K562 (cell line): ENCODE measurements around the gene RER1. TPM values are rescaled to one million over a fixed set of nuclear protein-coding genes. Genes with fewer than 3 reads are reported as not detected.
A peak's percentile ranks its signal among the peaks of the same experiment; 100 is the strongest.

ENCODE experiments used
- EP400 ChIP-seq: fragments of 450-650 bp; IDR thresholded peaks from 2 replicates; pipeline ENCODE4 v1.6.1; 2017; ENCODE audit warnings: antibody characterized with exemption, mild to moderate bottlenecking, moderate library complexity
- FOXK1 ChIP-seq: sonication (generic); formaldehyde crosslinking; IDR thresholded peaks from 2 replicates; pipeline ENCODE4 v1.8.0; 2022; ENCODE audit warnings: missing genetic modification reagents, mild to moderate bottlenecking, borderline replicate concordance
- FUS ChIP-seq: fragments of 200-400 bp; formaldehyde crosslinking; optimal IDR thresholded peaks from 2 replicates; pipeline ENCODE3; 2017; ENCODE audit warnings: low read depth, low read length
- KDM5B ChIP-seq: fragments of 200-600 bp; sonication (generic); IDR thresholded peaks from 2 replicates; pipeline ENCODE4 v1.6.1; 2012; ENCODE audit warnings: low read depth, mild to moderate bottlenecking, moderate library complexity, low read length, control low read depth, inconsistent platforms; ENCODE audit not compliant: insufficient replicate concordance
- MEF2A ChIP-seq: IDR thresholded peaks from 2 replicates; pipeline ENCODE4 v1.6.1; 2011; ENCODE audit warnings: low read depth, mild to moderate bottlenecking, low read length, moderate library complexity; ENCODE audit not compliant: control insufficient read depth
- MTA2 ChIP-seq: fragments of 450-650 bp; IDR thresholded peaks from 2 replicates; pipeline ENCODE4 v1.6.1; 2016; ENCODE audit warnings: low read depth
- NCOR1 ChIP-seq: fragments of 450-650 bp; IDR thresholded peaks from 2 replicates; pipeline ENCODE4 v1.6.1; 2016; ENCODE audit warnings: mild to moderate bottlenecking, moderate library complexity
- NEUROD1 ChIP-seq: fragments of 150-350 bp; IDR thresholded peaks from 2 replicates; pipeline ENCODE4 v1.6.1; 2014; ENCODE audit warnings: borderline replicate concordance, low read length, low read depth; ENCODE audit not compliant: partially characterized antibody
- NFRKB ChIP-seq: fragments of 450-650 bp; IDR thresholded peaks from 2 replicates; pipeline ENCODE4 v1.6.1; 2016; ENCODE audit warnings: low read depth
- ZNF263 ChIP-seq: sonication (generic); formaldehyde crosslinking; IDR thresholded peaks from 2 replicates; pipeline ENCODE4 v1.8.0; 2022; ENCODE audit warnings: mild to moderate bottlenecking, missing genetic modification reagents, borderline replicate concordance
- ZNF324 ChIP-seq: fragments of 250-450 bp; sonication (Bioruptor Pico); IDR thresholded peaks from 2 replicates; pipeline ENCODE4 v1.4.0; 2020; ENCODE audit warnings: mild to moderate bottlenecking
- ZNF431 ChIP-seq: sonication (generic); formaldehyde crosslinking; IDR thresholded peaks from 2 replicates; pipeline ENCODE4 v1.8.0; 2022; ENCODE audit warnings: mild to moderate bottlenecking, missing genetic modification reagents
- ZNF445 ChIP-seq: fragments of 250-450 bp; sonication (Bioruptor Pico); IDR thresholded peaks from 2 replicates; pipeline ENCODE4 v1.4.0; 2020; ENCODE audit warnings: low read depth, mild to moderate bottlenecking, moderate library complexity
- ZNF507 ChIP-seq: conservative IDR thresholded peaks from 2 replicates; pipeline ENCODE4 v1.6.1; 2017; ENCODE audit warnings: missing genetic modification characterization, missing compliant biosample characterization
- polyA plus RNA-seq, 8 experiments: library from polyadenylated mRNA; depleted of rRNA in 4 of 8; stranded (reverse) in 5 of 8; unstranded in 3 of 8; fragments of >200 nt; fragmentation: Nextera tagmentation in 2 of 8; fragmentation: Illumina TruSeq in 1 of 8; extraction: Ambion mirVana in 2 of 8; extraction: Trizol in 1 of 8; gene quantifications; 2 replicates each; pipeline versions ENCODE4 v1.2.1 to v1.2.3, GENCODE V29; 2011 to 2014; ENCODE audit warnings: inconsistent platforms in 1 of 8, missing spikeins in 1 of 8
- total RNA-seq, 7 experiments: library from RNA; depleted of rRNA in 6 of 7; stranded (reverse); fragments of >200 nt in 6 of 7; fragmentation: Illumina TruSeq in 2 of 7; extraction: Trizol in 2 of 7; gene quantifications; 2 replicates each; pipeline versions ENCODE4 v1.2.1 to v1.2.3, GENCODE V29; 2011 to 2021; ENCODE audit warnings: low replicate concordance in 1 of 7
- TF ChIP-seq, protein P1 (sequence below): fragments of 250-450 bp; sonication (Bioruptor Pico); IDR thresholded peaks from 2 replicates; pipeline ENCODE4 v1.8.0; 2021; ENCODE audit warnings: moderate library complexity, mild to moderate bottlenecking, inconsistent platforms
- TF ChIP-seq, protein P2 (sequence below): fragments of 250-450 bp; sonication (Bioruptor Pico); IDR thresholded peaks from 2 replicates; pipeline ENCODE4 v1.8.0; 2021; ENCODE audit warnings: mild to moderate bottlenecking, moderate library complexity
- TF ChIP-seq, protein P3 (sequence below), 3 experiments: fragments of 200-800 bp in 1 of 3; fragments of 250-450 bp in 1 of 3; fragments of 450-650 bp in 1 of 3; sonication (Bioruptor Pico) in 1 of 3; sonication (Bioruptor generic) in 1 of 3; formaldehyde crosslinking in 1 of 3; IDR thresholded peaks; 2 replicates each; pipeline versions ENCODE4 v1.6.1 to v1.8.0; 2016 to 2022; ENCODE audit warnings: mild to moderate bottlenecking in 2 of 3, missing genetic modification characterization in 2 of 3, missing compliant biosample characterization in 1 of 3, moderate library complexity in 1 of 3
- TF ChIP-seq, protein P4 (sequence below): fragments of 450-650 bp; conservative IDR thresholded peaks from 2 replicates; pipeline ENCODE4 v1.6.1; 2016; ENCODE audit warnings: missing genetic modification characterization, low read depth, mild to moderate bottlenecking, missing compliant biosample characterization, moderate library complexity
- TF ChIP-seq, protein P5 (sequence below): fragments of 250-450 bp; sonication (Bioruptor Pico); IDR thresholded peaks from 2 replicates; pipeline ENCODE4 v1.8.0; 2022; ENCODE audit warnings: inconsistent platforms

RER1 gene
- total and polyA plus RNA-seq, 9 of the 15 experiments (the other 6 are each of a cell fraction or from before 2014, with no cell fraction given): 19.6 to 354 (median 183) TPM

DNA sequence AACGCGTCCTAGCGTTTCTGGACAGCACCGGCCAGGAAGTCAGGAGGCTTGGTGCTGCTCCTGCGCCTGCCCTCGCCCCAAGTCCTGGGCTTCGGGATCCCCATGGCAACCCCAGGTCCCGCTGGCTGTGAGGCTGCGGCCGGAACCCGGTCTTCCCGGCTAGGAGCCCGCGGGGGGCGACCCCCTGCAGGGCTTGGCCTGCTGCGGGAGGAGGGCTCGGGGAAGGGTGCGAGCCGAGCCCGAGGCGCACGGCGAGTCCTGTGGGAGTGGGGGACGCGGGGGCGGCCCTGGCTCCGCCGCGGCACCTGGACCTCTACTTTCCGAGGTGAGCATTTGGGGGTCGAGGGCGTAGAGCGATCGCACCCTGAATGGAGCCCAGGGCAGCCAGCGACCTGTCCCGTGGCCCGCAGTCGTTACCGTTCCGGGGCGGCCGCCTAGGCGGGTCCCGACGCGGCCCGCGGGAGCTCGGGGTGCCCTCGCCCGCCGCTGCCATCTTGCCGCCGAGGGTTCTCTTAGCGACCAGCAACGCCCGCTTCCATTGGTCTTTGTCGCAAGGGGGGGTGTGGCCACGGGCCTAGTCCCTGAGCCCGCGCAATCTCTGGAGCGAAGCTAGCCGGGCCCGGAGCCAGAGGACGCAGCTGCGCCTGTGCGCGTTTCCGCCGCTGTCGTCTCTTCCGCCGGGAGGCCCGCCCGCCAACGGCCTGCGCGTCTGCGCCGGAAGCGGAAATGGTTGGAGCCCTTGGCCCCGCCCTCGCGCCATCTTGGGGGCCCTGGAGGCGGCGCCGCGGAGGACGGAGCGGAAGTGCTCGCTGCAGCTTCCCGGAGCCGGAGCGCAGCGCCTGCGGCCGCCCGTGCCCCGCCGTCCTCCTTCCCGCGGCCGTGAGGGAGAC is at the start of gene RER1, which contains the start of gene MORN1 (continued):
- peak; percentile 76 for TF ChIP-seq FUS
- TF ChIP-seq ZNF431 (CRISPR knock-in tag): no peak
- no peak for TF ChIP-seq ZNF445 (CRISPR knock-in tag)
- peak; percentile 54 for TF ChIP-seq KDM5B
- no peak for TF ChIP-seq ZNF507 (tag)
- peak; percentile 94 for TF ChIP-seq NEUROD1
- TF ChIP-seq ZNF263 (CRISPR knock-in tag): peak; percentile 92
- TF ChIP-seq, protein P1, sequence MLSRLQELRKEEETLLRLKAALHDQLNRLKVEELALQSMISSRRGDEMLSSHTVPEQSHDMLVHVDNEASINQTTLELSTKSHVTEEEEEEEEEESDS (CRISPR knock-in tag): no peak
- TF ChIP-seq MTA2: no peak
- TF ChIP-seq, protein P2, sequence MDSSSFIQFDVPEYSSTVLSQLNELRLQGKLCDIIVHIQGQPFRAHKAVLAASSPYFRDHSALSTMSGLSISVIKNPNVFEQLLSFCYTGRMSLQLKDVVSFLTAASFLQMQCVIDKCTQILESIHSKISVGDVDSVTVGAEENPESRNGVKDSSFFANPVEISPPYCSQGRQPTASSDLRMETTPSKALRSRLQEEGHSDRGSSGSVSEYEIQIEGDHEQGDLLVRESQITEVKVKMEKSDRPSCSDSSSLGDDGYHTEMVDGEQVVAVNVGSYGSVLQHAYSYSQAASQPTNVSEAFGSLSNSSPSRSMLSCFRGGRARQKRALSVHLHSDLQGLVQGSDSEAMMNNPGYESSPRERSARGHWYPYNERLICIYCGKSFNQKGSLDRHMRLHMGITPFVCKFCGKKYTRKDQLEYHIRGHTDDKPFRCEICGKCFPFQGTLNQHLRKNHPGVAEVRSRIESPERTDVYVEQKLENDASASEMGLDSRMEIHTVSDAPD (CRISPR knock-in tag): no peak
- TF ChIP-seq FOXK1 (CRISPR knock-in tag): no peak
- no peak for TF ChIP-seq MEF2A
- TF ChIP-seq, protein P3, sequence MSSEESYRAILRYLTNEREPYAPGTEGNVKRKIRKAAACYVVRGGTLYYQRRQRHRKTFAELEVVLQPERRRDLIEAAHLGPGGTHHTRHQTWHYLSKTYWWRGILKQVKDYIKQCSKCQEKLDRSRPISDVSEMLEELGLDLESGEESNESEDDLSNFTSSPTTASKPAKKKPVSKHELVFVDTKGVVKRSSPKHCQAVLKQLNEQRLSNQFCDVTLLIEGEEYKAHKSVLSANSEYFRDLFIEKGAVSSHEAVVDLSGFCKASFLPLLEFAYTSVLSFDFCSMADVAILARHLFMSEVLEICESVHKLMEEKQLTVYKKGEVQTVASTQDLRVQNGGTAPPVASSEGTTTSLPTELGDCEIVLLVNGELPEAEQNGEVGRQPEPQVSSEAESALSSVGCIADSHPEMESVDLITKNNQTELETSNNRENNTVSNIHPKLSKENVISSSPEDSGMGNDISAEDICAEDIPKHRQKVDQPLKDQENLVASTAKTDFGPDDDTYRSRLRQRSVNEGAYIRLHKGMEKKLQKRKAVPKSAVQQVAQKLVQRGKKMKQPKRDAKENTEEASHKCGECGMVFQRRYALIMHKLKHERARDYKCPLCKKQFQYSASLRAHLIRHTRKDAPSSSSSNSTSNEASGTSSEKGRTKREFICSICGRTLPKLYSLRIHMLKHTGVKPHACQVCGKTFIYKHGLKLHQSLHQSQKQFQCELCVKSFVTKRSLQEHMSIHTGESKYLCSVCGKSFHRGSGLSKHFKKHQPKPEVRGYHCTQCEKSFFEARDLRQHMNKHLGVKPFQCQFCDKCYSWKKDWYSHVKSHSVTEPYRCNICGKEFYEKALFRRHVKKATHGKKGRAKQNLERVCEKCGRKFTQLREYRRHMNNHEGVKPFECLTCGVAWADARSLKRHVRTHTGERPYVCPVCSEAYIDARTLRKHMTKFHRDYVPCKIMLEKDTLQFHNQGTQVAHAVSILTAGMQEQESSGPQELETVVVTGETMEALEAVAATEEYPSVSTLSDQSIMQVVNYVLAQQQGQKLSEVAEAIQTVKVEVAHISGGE (CRISPR knock-in tag; IDR thresholded peaks at IDR 0.05): peak in 2 of 3 experiments; percentile 87 to 97; a peak in 4 of 6 replicates
- TF ChIP-seq, protein P4, sequence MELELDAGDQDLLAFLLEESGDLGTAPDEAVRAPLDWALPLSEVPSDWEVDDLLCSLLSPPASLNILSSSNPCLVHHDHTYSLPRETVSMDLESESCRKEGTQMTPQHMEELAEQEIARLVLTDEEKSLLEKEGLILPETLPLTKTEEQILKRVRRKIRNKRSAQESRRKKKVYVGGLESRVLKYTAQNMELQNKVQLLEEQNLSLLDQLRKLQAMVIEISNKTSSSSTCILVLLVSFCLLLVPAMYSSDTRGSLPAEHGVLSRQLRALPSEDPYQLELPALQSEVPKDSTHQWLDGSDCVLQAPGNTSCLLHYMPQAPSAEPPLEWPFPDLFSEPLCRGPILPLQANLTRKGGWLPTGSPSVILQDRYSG (tag): no peak
- TF ChIP-seq NCOR1: no peak
- peak; percentile 80; the same call in 1 of the 2 replicates for TF ChIP-seq EP400
- TF ChIP-seq NFRKB: no peak; the same call in 1 of the 2 replicates
- TF ChIP-seq, protein P5, sequence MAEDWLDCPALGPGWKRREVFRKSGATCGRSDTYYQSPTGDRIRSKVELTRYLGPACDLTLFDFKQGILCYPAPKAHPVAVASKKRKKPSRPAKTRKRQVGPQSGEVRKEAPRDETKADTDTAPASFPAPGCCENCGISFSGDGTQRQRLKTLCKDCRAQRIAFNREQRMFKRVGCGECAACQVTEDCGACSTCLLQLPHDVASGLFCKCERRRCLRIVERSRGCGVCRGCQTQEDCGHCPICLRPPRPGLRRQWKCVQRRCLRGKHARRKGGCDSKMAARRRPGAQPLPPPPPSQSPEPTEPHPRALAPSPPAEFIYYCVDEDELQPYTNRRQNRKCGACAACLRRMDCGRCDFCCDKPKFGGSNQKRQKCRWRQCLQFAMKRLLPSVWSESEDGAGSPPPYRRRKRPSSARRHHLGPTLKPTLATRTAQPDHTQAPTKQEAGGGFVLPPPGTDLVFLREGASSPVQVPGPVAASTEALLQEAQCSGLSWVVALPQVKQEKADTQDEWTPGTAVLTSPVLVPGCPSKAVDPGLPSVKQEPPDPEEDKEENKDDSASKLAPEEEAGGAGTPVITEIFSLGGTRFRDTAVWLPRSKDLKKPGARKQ: no peak
- TF ChIP-seq ZNF324 (CRISPR knock-in tag): no peak
